ENCODE measurements around the gene CCDC88C. TPM values are rescaled to one million over a fixed set of nuclear protein-coding genes. Genes with fewer than 3 reads are reported as not detected.

CCDC88C gene
- total RNA-seq, 2 experiments from 2014 or later: 269 to 287 TPM

DNA sequence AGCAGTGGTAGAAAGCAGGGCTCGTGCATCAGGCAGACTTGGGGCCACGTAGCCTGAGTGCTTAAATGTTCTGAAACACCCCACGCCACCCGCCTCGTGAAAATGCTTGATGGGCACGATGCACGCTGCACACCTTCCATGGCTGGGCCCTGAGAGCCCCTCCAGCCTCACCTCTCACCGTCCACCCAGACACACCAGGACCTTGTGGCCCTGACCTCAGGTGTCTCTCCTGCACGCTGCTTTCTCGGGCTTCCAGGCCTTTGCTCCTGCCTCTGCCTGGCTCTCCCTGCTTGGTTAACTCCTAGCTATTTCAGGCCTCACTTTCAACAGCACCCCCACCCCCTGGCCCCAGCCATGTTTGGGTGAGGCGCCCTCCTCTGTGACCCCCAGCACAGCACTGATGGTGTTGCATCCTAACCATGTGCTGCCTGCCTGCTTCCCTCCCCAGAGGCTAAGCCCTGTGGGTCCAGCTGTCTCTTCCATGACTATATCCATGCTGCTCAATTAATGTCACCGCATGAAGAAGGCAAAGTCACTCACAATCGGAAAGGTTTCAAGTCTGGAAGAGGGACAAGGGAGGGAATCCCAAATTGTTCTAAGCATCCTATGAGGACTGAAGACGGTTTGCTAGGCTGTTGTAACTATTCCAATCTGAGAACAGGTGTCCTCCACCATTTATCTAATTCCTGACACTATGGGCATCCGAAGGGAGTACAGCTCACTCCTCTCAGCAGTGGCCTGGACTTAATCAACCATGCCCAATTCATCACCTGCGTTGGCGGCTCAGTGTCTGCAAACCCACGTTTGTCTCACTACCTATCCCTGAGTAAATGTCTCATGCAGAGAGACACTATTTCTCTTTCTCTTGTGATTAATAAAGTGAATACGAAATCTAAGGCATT is 82.2 kb downstream of the CCDC88C start:
- intact Hi-C loops (cut with DNase I, micrococcal nuclease): no loop called here
- peak overlapping the region; percentile 97 for H3K27ac Mint-ChIP-seq

DNA sequence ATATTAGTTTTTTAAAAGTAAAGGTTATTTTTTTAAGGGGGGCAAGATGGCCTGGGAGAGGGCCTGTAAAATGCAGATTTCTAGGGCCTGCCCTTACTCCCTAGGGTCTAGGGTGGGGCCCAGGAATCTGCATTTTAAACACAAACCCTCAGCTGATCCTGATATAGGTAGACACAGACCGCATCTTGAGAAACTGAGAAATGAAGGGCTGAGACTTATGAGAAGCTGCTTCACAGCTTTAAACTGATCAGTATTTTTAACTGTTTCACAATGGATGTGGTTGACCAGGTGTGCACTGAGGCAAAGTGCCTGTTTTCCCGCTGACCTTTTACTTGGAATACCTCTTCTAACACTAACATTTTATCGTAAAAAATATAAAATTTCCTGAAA is 84.0 kb downstream of the CCDC88C start:
- peaks cover 67% of the 10 kb centered on the region for H3K4me1 Mint-ChIP-seq (ENCODE audit: low read depth)
- TF ChIP-seq CTCF (IDR thresholded peaks at IDR 0.05): no peak
- H3K27me3 Mint-ChIP-seq: no peaks in the 10 kb centered on the region
- peak overlapping the region; percentile 97 for H3K27ac Mint-ChIP-seq
- peaks cover 96% of the 10 kb centered on the region for H3K36me3 ChIP-seq (ENCODE audit: insufficient read depth, low read length)
- no peaks in the 10 kb centered on the region for H3K27me3 ChIP-seq (ENCODE audit: control insufficient read depth in 1 of 2, insufficient read depth in 2 of 2, low read length in 2 of 2)
- ChIA-PET POLR2A (interaction anchor here (1.3 kb wide), 1 partner anchor 22 kb away, joined by 3 read pairs; no protein-coding TSS in a partner anchor), CTCF (interaction anchor here (1.4 kb wide), 1 partner anchor 10 kb away, joined by 4 read pairs; no protein-coding TSS in a partner anchor)
- H3K4me1 ChIP-seq (ENCODE audit: insufficient read depth, low read length): peaks cover 65% of the 10 kb centered on the region
- no peak overlapping the region for H3K4me3 ChIP-seq (ENCODE audit: low read length)
- intact Hi-C loops (cut with DNase I, micrococcal nuclease): no loop called here
- no peaks in the 10 kb centered on the region for H3K9me3 ChIP-seq (ENCODE audit: control insufficient read depth in 1 of 2, insufficient read depth in 1 of 2, low read length in 2 of 2)
- H3K9me3 Mint-ChIP-seq: no peaks in the 10 kb centered on the region
- no peak overlapping the region for H3K4me3 Mint-ChIP-seq
- peak overlapping the region; percentile 20 to 27 for H3K27ac ChIP-seq (ENCODE audit: low read depth in 1 of 2, low read length in 2 of 2)
- peaks cover 79% of the 10 kb centered on the region for H3K36me3 Mint-ChIP-seq (ENCODE audit: low read depth)
- ATAC-seq (ENCODE audit: poor library complexity) (no peak), DNase-seq (no peak)

More for the DNA sequence above, 82.2 kb downstream of the CCDC88C start:
- Histone ChIP-seq H3K4me1 (ENCODE audit: insufficient read depth, low read length) (peaks cover 48% of the 10 kb centered on the region), H3K36me3 (ENCODE audit: insufficient read depth, low read length) (peaks cover 96% of the 10 kb centered on the region), H3K9me3 (ENCODE audit: control insufficient read depth in 1 of 2, insufficient read depth in 1 of 2, low read length in 2 of 2) (no peaks in the 10 kb centered on the region), H3K27me3 (ENCODE audit: control insufficient read depth in 1 of 2, insufficient read depth in 2 of 2, low read length in 2 of 2) (no peaks in the 10 kb centered on the region), H3K4me3 (ENCODE audit: low read length) (no peak overlapping the region), H3K27ac (ENCODE audit: low read depth in 1 of 2, low read length in 2 of 2) (peak overlapping the region in 1 of 2 donors; percentile 19)
- Mint-ChIP-seq H3K36me3 (ENCODE audit: low read depth) (peaks cover 84% of the 10 kb centered on the region), H3K9me3 (no peaks in the 10 kb centered on the region), H3K4me1 (ENCODE audit: low read depth) (peaks cover 58% of the 10 kb centered on the region), H3K27me3 (no peaks in the 10 kb centered on the region), H3K4me3 (no peak overlapping the region)
- ATAC-seq (ENCODE audit: poor library complexity) (no peak), DNase-seq (peak in 1 of 14 experiments; percentile 7)
- CTCF ChIA-PET: interaction anchor here (1.0 to 1.4 kb wide), 2 partner anchors 11 to 14 kb away, joined by 3 read pairs; no protein-coding TSS in a partner anchor
- POLR2A ChIA-PET: interaction anchor here (0.9 to 1.7 kb wide), 3 partner anchors 12 to 36 kb away, joined by 3 to 5 read pairs (median 3); no protein-coding TSS in a partner anchor
- no peak for TF ChIP-seq CTCF (IDR thresholded peaks at IDR 0.05)

- Mint-ChIP-seq H3K27ac (peak overlapping the region; percentile 97), H3K4me3 (no peak overlapping the region), H3K27me3 (no peaks in the 10 kb centered on the region), H3K4me1 (ENCODE audit: low read depth) (peaks cover 73% of the 10 kb centered on the region), H3K9me3 (no peaks in the 10 kb centered on the region), H3K36me3 (ENCODE audit: low read depth) (peaks cover 80% of the 10 kb centered on the region)
- H3K9me3 ChIP-seq (ENCODE audit: control insufficient read depth in 1 of 2, insufficient read depth in 1 of 2, low read length in 2 of 2): no peaks in the 10 kb centered on the region
- ATAC-seq (ENCODE audit: poor library complexity) (no peak), DNase-seq (no peak)
- ChIA-PET POLR2A (interaction anchor here (1.3 kb wide), 1 partner anchor 23 kb away, joined by 3 read pairs; no protein-coding TSS in a partner anchor), CTCF (interaction anchor here (1.4 kb wide), 1 partner anchor 10 kb away, joined by 4 read pairs; no protein-coding TSS in a partner anchor)
- peak overlapping the region; percentile 27 to 32 for H3K27ac ChIP-seq (ENCODE audit: low read depth in 1 of 2, low read length in 2 of 2)
- H3K36me3 ChIP-seq (ENCODE audit: insufficient read depth, low read length): peaks cover 96% of the 10 kb centered on the region
- no peaks in the 10 kb centered on the region for H3K27me3 ChIP-seq (ENCODE audit: control insufficient read depth in 1 of 2, insufficient read depth in 2 of 2, low read length in 2 of 2)
- peaks cover 70% of the 10 kb centered on the region for H3K4me1 ChIP-seq (ENCODE audit: insufficient read depth, low read length)
- TF ChIP-seq CTCF (IDR thresholded peaks at IDR 0.05): no peak
- H3K4me3 ChIP-seq (ENCODE audit: low read length): no peak overlapping the region
- intact Hi-C loops (cut with DNase I, micrococcal nuclease): no loop called here
Observed at GRCh38 chr14:91332986-91333649, 84.5 kb downstream of the CCDC88C start.
